OCI-LY3 (cell line): ENCODE measurements around the gene AP5B1.

Experiments used
- H2AFZ ChIP-seq: fragments of 200-600, 300-600 bp; shearing (Covaris generic); 2 replicates; pipeline ENCODE4 v1.6.0; 2014; ENCODE audit warnings: antibody characterized with exemption, low read depth, low read length
- H3K27ac ChIP-seq: fragments of 200-600, 300-600 bp; sonication (generic); 2 replicates; pipeline ENCODE4 v1.5.1; 2014; ENCODE audit warnings: mild to moderate bottlenecking, low read length, moderate library complexity, mixed read lengths
- H3K27me3 ChIP-seq: fragments of 200-600, 300-600 bp; sonication (generic); 2 replicates; pipeline ENCODE4 v1.6.1; 2014; ENCODE audit warnings: low read depth, low read length, mixed read lengths
- H3K36me3 ChIP-seq: fragments of 200-600, 300-600 bp; sonication (generic); replicated peaks from 2 replicates; pipeline ENCODE3; 2014; ENCODE audit warnings: low read depth, low read length, mixed read lengths
- H3K4me1 ChIP-seq: fragments of 300-600, 200-600 bp; sonication (generic); 2 replicates; pipeline ENCODE4 v1.6.1; 2014; ENCODE audit warnings: low read length, mixed read lengths
- H3K4me2 ChIP-seq: fragments of 200-600, 300-600 bp; sonication (generic); 2 replicates; pipeline ENCODE4 v1.6.1; 2014; ENCODE audit warnings: low read length, mixed read lengths
- H3K4me3 ChIP-seq: fragments of 300-600, 200-600 bp; sonication (generic); 2 replicates; pipeline ENCODE4 v1.5.1; 2014; ENCODE audit warnings: antibody characterized with exemption, mild to moderate bottlenecking, low read length, moderate library complexity
- H3K79me2 ChIP-seq: fragments of 300-600, 200-600 bp; shearing (Covaris generic); 2 replicates; pipeline ENCODE4 v1.6.1; 2014; ENCODE audit warnings: mild to moderate bottlenecking, low read length, mixed read lengths
- H3K9ac ChIP-seq: fragments of 300-600, 200-600 bp; shearing (Covaris generic); 2 replicates; pipeline ENCODE4 v1.6.0; 2014; ENCODE audit warnings: mild to moderate bottlenecking, low read length, moderate library complexity
- H3K9me3 ChIP-seq: fragments of 200-600, 300-600 bp; shearing (Covaris generic); 2 replicates; pipeline ENCODE4 v1.6.1; 2014; ENCODE audit warnings: low read length, mixed read lengths; ENCODE audit not compliant: insufficient read depth
- H4K20me1 ChIP-seq: fragments of 200-600, 300-600 bp; sonication (generic); 2 replicates; pipeline ENCODE4 v1.6.1; 2016; ENCODE audit warnings: low read length, mixed read lengths; ENCODE audit not compliant: insufficient read depth
- EZH2phosphoT487 ChIP-seq: fragments of 200-600 bp; shearing (Covaris generic); IDR thresholded peaks from 2 replicates; pipeline ENCODE4 v1.6.1; 2018; ENCODE audit warnings: antibody characterized with exemption, mixed run types, low read depth
- TF ChIP-seq, protein P1 (sequence below): fragments of 200-600, 300-600 bp; sonication (generic); IDR thresholded peaks from 2 replicates; pipeline ENCODE4 v1.5.1; 2014; ENCODE audit warnings: antibody characterized with exemption, low read length, low read depth

Gene AP5B1

DNA sequence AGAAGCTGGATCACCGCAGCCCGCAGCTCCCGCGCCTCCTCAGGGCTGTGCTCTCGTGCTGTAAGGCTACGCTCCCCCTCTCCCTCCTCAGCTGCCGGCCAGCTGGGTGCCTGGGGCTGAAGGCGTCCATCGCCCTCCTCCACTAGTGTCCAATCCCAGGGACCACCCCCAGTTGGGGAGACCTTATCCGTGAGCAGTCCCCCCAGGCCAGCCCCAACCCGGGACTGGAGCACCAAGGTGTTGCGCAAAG is 1.2 kb downstream of the AP5B1 start:
- H3K9me3 ChIP-seq, result no peaks in the 10 kb centered on the region
- no peak overlapping the region for H3K27ac ChIP-seq

GRCh38 chr11:65778901-65779668 is 1.7 kb downstream of the AP5B1 start:
- TF ChIP-seq EZH2phosphoT487, result no peak
- TF ChIP-seq, protein P1, sequence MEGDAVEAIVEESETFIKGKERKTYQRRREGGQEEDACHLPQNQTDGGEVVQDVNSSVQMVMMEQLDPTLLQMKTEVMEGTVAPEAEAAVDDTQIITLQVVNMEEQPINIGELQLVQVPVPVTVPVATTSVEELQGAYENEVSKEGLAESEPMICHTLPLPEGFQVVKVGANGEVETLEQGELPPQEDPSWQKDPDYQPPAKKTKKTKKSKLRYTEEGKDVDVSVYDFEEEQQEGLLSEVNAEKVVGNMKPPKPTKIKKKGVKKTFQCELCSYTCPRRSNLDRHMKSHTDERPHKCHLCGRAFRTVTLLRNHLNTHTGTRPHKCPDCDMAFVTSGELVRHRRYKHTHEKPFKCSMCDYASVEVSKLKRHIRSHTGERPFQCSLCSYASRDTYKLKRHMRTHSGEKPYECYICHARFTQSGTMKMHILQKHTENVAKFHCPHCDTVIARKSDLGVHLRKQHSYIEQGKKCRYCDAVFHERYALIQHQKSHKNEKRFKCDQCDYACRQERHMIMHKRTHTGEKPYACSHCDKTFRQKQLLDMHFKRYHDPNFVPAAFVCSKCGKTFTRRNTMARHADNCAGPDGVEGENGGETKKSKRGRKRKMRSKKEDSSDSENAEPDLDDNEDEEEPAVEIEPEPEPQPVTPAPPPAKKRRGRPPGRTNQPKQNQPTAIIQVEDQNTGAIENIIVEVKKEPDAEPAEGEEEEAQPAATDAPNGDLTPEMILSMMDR, result no peak
- no peak overlapping the region for H3K27ac ChIP-seq
- H3K4me1 ChIP-seq, result peaks cover 23% of the 10 kb centered on the region
- peak overlapping the region; percentile 90 for H3K4me3 ChIP-seq
- peak overlapping the region; percentile 70 for H3K4me2 ChIP-seq
- peaks cover 28% of the 10 kb centered on the region for H3K79me2 ChIP-seq
- H3K9me3 ChIP-seq, result no peaks in the 10 kb centered on the region
- peaks cover 27% of the 10 kb centered on the region for H3K36me3 ChIP-seq
- H3K9ac ChIP-seq, result peak overlapping the region; percentile 92
- no peak overlapping the region for H2AFZ ChIP-seq
- no peaks in the 10 kb centered on the region for H3K27me3 ChIP-seq
- peaks cover 20% of the 10 kb centered on the region for H4K20me1 ChIP-seq

More for the DNA sequence above, 1.2 kb downstream of the AP5B1 start:
- peaks cover 23% of the 10 kb centered on the region for H3K4me1 ChIP-seq
- peaks cover 28% of the 10 kb centered on the region for H3K79me2 ChIP-seq
- H3K4me3 ChIP-seq, result peak overlapping the region; percentile 90
- H3K36me3 ChIP-seq, result peaks cover 27% of the 10 kb centered on the region
- H3K4me2 ChIP-seq, result peak overlapping the region; percentile 70
- H3K9ac ChIP-seq, result peak overlapping the region; percentile 92
- H4K20me1 ChIP-seq, result peaks cover 20% of the 10 kb centered on the region
- no peak for TF ChIP-seq EZH2phosphoT487
- TF ChIP-seq, protein P1, result no peak
- no peaks in the 10 kb centered on the region for H3K27me3 ChIP-seq
- H2AFZ ChIP-seq, result no peak overlapping the region

DNA sequence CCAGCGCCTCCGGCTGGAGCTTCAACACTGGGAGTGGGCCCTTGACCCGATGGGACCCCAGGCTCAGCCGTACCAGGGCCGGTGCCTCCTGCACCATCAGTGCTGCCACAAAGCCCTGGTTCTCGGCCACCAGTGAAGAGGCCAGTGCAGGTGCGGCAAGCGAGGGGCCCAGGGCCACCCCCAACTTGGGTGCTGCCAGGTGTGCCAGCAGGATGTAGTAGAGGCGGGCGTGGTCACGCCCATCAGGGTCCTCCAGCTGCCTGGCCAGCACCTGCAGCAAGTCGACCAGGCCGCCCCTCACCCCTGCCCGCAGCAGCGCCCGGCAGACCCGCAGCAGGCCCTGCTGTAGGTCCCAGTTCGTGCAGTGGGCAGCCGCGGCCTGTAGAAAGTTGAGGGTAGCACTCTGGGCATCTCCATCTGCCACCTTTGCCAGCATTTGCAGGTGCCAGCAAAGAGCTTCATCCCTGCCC is 2.3 kb downstream of the AP5B1 start:
- Histone ChIP-seq H2AFZ (no peak overlapping the region), H3K4me1 (peaks cover 23% of the 10 kb centered on the region), H3K36me3 (peaks cover 27% of the 10 kb centered on the region), H3K27me3 (no peaks in the 10 kb centered on the region), H3K4me3 (no peak overlapping the region), H3K27ac (no peak overlapping the region), H3K4me2 (no peak overlapping the region), H3K9me3 (no peaks in the 10 kb centered on the region), H4K20me1 (peaks cover 20% of the 10 kb centered on the region), H3K79me2 (peaks cover 28% of the 10 kb centered on the region), H3K9ac (no peak overlapping the region)
- TF ChIP-seq EZH2phosphoT487, result no peak
- TF ChIP-seq, protein P1, result no peak

GRCh38 chr11:65777821-65778361 is 2.9 kb downstream of the AP5B1 start:
- TF ChIP-seq, protein P1, result no peak
- no peak for TF ChIP-seq EZH2phosphoT487
- Histone ChIP-seq H3K9ac (no peak overlapping the region), H3K4me1 (peaks cover 19% of the 10 kb centered on the region), H2AFZ (no peak overlapping the region), H3K9me3 (no peaks in the 10 kb centered on the region), H3K79me2 (peaks cover 28% of the 10 kb centered on the region), H3K4me2 (no peak overlapping the region), H3K27me3 (no peaks in the 10 kb centered on the region), H3K36me3 (peaks cover 27% of the 10 kb centered on the region), H4K20me1 (peaks cover 20% of the 10 kb centered on the region), H3K4me3 (no peak overlapping the region), H3K27ac (no peak overlapping the region)
